GM18873 (cell line): ENCODE data around the gene GPALPP1.
"Not testable (repeated sequence)": the region's sequence is repeated elsewhere in the genome, so short reads cannot be mapped to it uniquely, and the experiment has no call there.

ENCODE experiments used
- ATAC-seq: cut with Tn5 transposase; IDR thresholded peaks from one replicate; pipeline ENCODE4 v1.9.1; 2021; ENCODE audit warnings: mild to moderate bottlenecking, moderate library complexity, moderate number of reproducible peaks; ENCODE audit not compliant: unreplicated experiment, low FRiP score

The GPALPP1 gene

GRCh38 chr13:45003417-45003816 is 14.1 kb downstream of the GPALPP1 start:
- ATAC-seq, result no peak

GRCh38 chr13:45004096-45004495 is 14.8 kb downstream of the GPALPP1 start:
- ATAC-seq, result no peak

- ATAC-seq, result no peak
Observed at GRCh38 chr13:45007225-45007624, 17.9 kb downstream of the GPALPP1 start.

GRCh38 chr13:45007823-45008222 is 18.5 kb downstream of the GPALPP1 start:
- ATAC-seq, result no peak

GRCh38 chr13:45011198-45011597 is 21.9 kb downstream of the GPALPP1 start:
- ATAC-seq, result no peak

GRCh38 chr13:45015300-45015699 is 26.0 kb downstream of the GPALPP1 start:
- no peak for ATAC-seq

- no peak for ATAC-seq
Observed at GRCh38 chr13:45016792-45017425, 27.6 kb downstream of the GPALPP1 start.

- not testable (repeated sequence) for ATAC-seq
Observed at GRCh38 chr13:45019981-45020380, 30.6 kb downstream of the GPALPP1 start.

GRCh38 chr13:45021250-45021649 is 31.9 kb downstream of the GPALPP1 start:
- ATAC-seq, result no peak

- no peak for ATAC-seq
Observed at GRCh38 chr13:45024847-45025246, 35.5 kb downstream of the GPALPP1 start.

GRCh38 chr13:45034342-45034741 is 45.0 kb downstream of the GPALPP1 start:
- ATAC-seq, result no peak

GRCh38 chr13:45036206-45036605 is 46.9 kb downstream of the GPALPP1 start:
- ATAC-seq, result no peak

- ATAC-seq, result no peak
Observed at GRCh38 chr13:45040173-45040572, 50.8 kb downstream of the GPALPP1 start.

GRCh38 chr13:45040622-45041021 is 51.3 kb downstream of the GPALPP1 start:
- no peak for ATAC-seq

- no peak for ATAC-seq
Observed at GRCh38 chr13:45042539-45042938, 53.2 kb downstream of the GPALPP1 start.

GRCh38 chr13:45046445-45046844 is 57.1 kb downstream of the GPALPP1 start:
- ATAC-seq, result no peak

- no peak for ATAC-seq
Observed at GRCh38 chr13:45047394-45048310, 58.3 kb downstream of the GPALPP1 start.

GRCh38 chr13:45048890-45049407 is 59.6 kb downstream of the GPALPP1 start:
- ATAC-seq, result no peak

GRCh38 chr13:45049478-45049877 is 60.1 kb downstream of the GPALPP1 start:
- ATAC-seq, result no peak

GRCh38 chr13:45051315-45051714 is 62.0 kb downstream of the GPALPP1 start:
- ATAC-seq, result no peak

GRCh38 chr13:45055198-45055901 is 66.0 kb downstream of the GPALPP1 start:
- ATAC-seq, result no peak
